WTC11 (cell line): ENCODE measurements around the gene UNKL. TPM values are rescaled to one million over a fixed set of nuclear protein-coding genes. Genes with fewer than 3 reads are reported as not detected.

Experiments
- ATAC-seq: fragments of 200-7000 bp; cut with Tn5 transposase; 2 replicates; pipeline ENCODE4 v1.10.0; 2021; ENCODE audit warnings: mild to moderate bottlenecking, moderate library complexity
- CTCF ChIA-PET: fragments of 300-600 bp; sonication (Branson Sonifier 250); formaldehyde crosslinking; loops from one replicate; lab custom pipeline; 2021; ENCODE audit warnings: antibody characterized with exemption; lab: Charles Lee
- POLR2A ChIA-PET: fragments of 350-600 bp; sonication (Branson Sonifier 250); formaldehyde crosslinking; loops from one replicate; lab custom pipeline; 2021; ENCODE audit warnings: antibody characterized with exemption; lab: Charles Lee
- DNase-seq: peaks from one replicate; pipeline ENCODE4 v3.0.0; 2021; ENCODE audit warnings: low spot score
- H3K27ac Mint-ChIP-seq: 2 replicates; pipeline ENCODE4 v1.8.0; 2021; ENCODE audit warnings: mixed read lengths
- H3K27me3 Mint-ChIP-seq: 2 replicates; pipeline ENCODE4 v1.8.0; 2021; ENCODE audit warnings: low read depth, mild to moderate bottlenecking, moderate library complexity, mixed read lengths
- H3K36me3 Mint-ChIP-seq: 2 replicates; pipeline ENCODE4 v1.8.0; 2021; ENCODE audit warnings: mixed read lengths
- H3K4me1 Mint-ChIP-seq: 2 replicates; pipeline ENCODE4 v1.8.0; 2022; ENCODE audit warnings: mixed read lengths
- H3K4me3 Mint-ChIP-seq: 2 replicates; pipeline ENCODE4 v1.8.0; 2021; ENCODE audit warnings: mild to moderate bottlenecking, moderate library complexity, mixed read lengths
- H3K9me3 Mint-ChIP-seq: 2 replicates; pipeline ENCODE4 v1.8.0; 2021; ENCODE audit warnings: mixed read lengths
- ATF1 ChIP-seq: sonication (generic); formaldehyde crosslinking; IDR thresholded peaks from 2 replicates; pipeline ENCODE4 v1.8.1; 2023; ENCODE audit warnings: mild to moderate bottlenecking, moderate library complexity, missing genetic modification reagents
- ESRRA ChIP-seq: sonication (generic); formaldehyde crosslinking; IDR thresholded peaks from 2 replicates; pipeline ENCODE4 v1.8.1; 2022; ENCODE audit warnings: mild to moderate bottlenecking, missing genetic modification reagents, borderline replicate concordance
- FOXK1 ChIP-seq: sonication (generic); formaldehyde crosslinking; IDR thresholded peaks from 2 replicates; pipeline ENCODE4 v1.8.0; 2022; ENCODE audit warnings: mild to moderate bottlenecking, moderate library complexity, missing genetic modification reagents
- GABPB1 ChIP-seq: sonication (generic); formaldehyde crosslinking; IDR thresholded peaks from 2 replicates; pipeline ENCODE4 v1.8.1; 2023; ENCODE audit warnings: mild to moderate bottlenecking, missing genetic modification reagents
- GRHL2 ChIP-seq: fragments of 250-450 bp; sonication (Bioruptor Pico); IDR thresholded peaks from 2 replicates; pipeline ENCODE4 v1.8.0; 2022; ENCODE audit warnings: mild to moderate bottlenecking, moderate library complexity; ENCODE audit not compliant: insufficient replicate concordance, severe bottlenecking
- MYBL2 ChIP-seq: sonication (generic); formaldehyde crosslinking; IDR thresholded peaks from 2 replicates; pipeline ENCODE4 v1.8.1; 2023; ENCODE audit warnings: mild to moderate bottlenecking, moderate library complexity, missing genetic modification reagents
- RELA ChIP-seq: sonication (generic); formaldehyde crosslinking; IDR thresholded peaks from 2 replicates; pipeline ENCODE4 v1.8.1; 2022; ENCODE audit warnings: missing genetic modification reagents, mild to moderate bottlenecking, borderline replicate concordance
- USF1 ChIP-seq: sonication (generic); formaldehyde crosslinking; IDR thresholded peaks from 2 replicates; pipeline ENCODE4 v1.8.0; 2022; ENCODE audit warnings: mild to moderate bottlenecking, missing genetic modification reagents
- ZBTB21 ChIP-seq: sonication (generic); formaldehyde crosslinking; IDR thresholded peaks from 2 replicates; pipeline ENCODE4 v1.8.1; 2023; ENCODE audit warnings: mild to moderate bottlenecking, missing genetic modification reagents, borderline replicate concordance
- ZNF423 ChIP-seq: fragments of 250-450 bp; sonication (Bioruptor Pico); IDR thresholded peaks from 2 replicates; pipeline ENCODE4 v2.1.2; 2022; ENCODE audit warnings: mild to moderate bottlenecking, moderate library complexity
- ZNF512 ChIP-seq: sonication (generic); formaldehyde crosslinking; IDR thresholded peaks from 2 replicates; pipeline ENCODE4 v1.8.1; 2022; ENCODE audit warnings: missing genetic modification reagents, borderline replicate concordance
- total RNA-seq: library from RNA; stranded (reverse); gene quantifications from 3 replicates; pipeline ENCODE4 v1.2.3, GENCODE V29; 2021
- TF ChIP-seq, protein P1 (sequence below): fragments of 200-600 bp; IDR thresholded peaks from 2 replicates; pipeline ENCODE4 v1.8.0; 2022; ENCODE audit warnings: antibody characterized with exemption
- TF ChIP-seq, protein P2 (sequence below): sonication (generic); formaldehyde crosslinking; conservative IDR thresholded peaks from 2 replicates; pipeline ENCODE4 v1.8.1; 2022; ENCODE audit warnings: mild to moderate bottlenecking, missing genetic modification reagents
- TF ChIP-seq, protein P3 (sequence below): fragments of 250-450 bp; sonication (Bioruptor Pico); IDR thresholded peaks from 2 replicates; pipeline ENCODE4 v1.9.0; 2021; ENCODE audit warnings: mild to moderate bottlenecking
- TF ChIP-seq, protein P4 (sequence below): fragments of 250-450 bp; sonication (Bioruptor Pico); IDR thresholded peaks from 2 replicates; pipeline ENCODE4 v2.1.2; 2022; ENCODE audit warnings: mild to moderate bottlenecking, moderate library complexity

The UNKL gene
- total RNA-seq, 1 experiment from 2014 or later: 53.3 TPM

DNA sequence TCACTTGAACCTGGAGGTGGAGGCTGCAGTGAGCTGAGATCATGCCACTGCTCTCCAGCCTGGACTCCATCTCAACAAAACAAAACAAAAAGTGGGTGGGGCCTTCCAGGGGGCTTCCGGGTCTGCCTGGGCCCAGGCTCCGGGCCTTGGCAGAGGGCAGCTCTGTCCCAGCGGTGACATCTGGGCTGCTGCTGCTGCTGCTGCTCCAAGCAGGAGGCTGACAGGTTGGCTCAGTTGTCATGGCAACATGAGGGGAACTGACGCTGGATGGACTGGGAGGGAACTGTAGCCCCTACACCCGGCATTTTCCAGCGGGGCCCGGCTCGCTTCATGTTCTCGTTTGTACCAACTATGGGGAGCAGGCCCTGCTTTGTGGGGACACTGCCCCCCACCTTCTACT, 77.0 kb downstream of the UNKL start:
- Mint-ChIP-seq H3K27ac (no peak overlapping the region), H3K9me3 (no peaks in the 10 kb centered on the region), H3K4me1 (peaks cover 5% of the 10 kb centered on the region; the same call in 1 of the 2 replicates), H3K27me3 (peaks cover 32% of the 10 kb centered on the region), H3K4me3 (no peak overlapping the region), H3K36me3 (no peaks in the 10 kb centered on the region)
- ChIA-PET POLR2A (no interaction called here), CTCF (interaction anchor here (0.7 to 4.3 kb wide), 10 partner anchors 8 to 84 kb away, joined by 3 to 19 read pairs (median 5); partner anchors contain the start of gene UQCC4)
- TF ChIP-seq ZNF423 (no peak), ATF1 (CRISPR knock-in tag) (no peak)
- DNase-seq (no peak), ATAC-seq (no peak)

GRCh38 chr16:1336619-1337018, 77.9 kb downstream of the UNKL start:
- no peak for DNase-seq
- ChIA-PET POLR2A (no interaction called here), CTCF (interaction anchor here (1.3 to 4.3 kb wide), 2 partner anchors 9 to 28 kb away, joined by 5 to 19 read pairs; no protein-coding TSS in a partner anchor)
- Mint-ChIP-seq H3K27me3 (peaks cover 35% of the 10 kb centered on the region), H3K4me3 (no peak overlapping the region), H3K36me3 (no peaks in the 10 kb centered on the region), H3K4me1 (peaks cover 9% of the 10 kb centered on the region), H3K27ac (no peak overlapping the region), H3K9me3 (no peaks in the 10 kb centered on the region)
- ATAC-seq: no peak
- TF ChIP-seq ZNF512 (no peak), USF1 (CRISPR knock-in tag) (no peak), ZBTB21 (CRISPR knock-in tag) (no peak)
- TF ChIP-seq, protein P1, sequence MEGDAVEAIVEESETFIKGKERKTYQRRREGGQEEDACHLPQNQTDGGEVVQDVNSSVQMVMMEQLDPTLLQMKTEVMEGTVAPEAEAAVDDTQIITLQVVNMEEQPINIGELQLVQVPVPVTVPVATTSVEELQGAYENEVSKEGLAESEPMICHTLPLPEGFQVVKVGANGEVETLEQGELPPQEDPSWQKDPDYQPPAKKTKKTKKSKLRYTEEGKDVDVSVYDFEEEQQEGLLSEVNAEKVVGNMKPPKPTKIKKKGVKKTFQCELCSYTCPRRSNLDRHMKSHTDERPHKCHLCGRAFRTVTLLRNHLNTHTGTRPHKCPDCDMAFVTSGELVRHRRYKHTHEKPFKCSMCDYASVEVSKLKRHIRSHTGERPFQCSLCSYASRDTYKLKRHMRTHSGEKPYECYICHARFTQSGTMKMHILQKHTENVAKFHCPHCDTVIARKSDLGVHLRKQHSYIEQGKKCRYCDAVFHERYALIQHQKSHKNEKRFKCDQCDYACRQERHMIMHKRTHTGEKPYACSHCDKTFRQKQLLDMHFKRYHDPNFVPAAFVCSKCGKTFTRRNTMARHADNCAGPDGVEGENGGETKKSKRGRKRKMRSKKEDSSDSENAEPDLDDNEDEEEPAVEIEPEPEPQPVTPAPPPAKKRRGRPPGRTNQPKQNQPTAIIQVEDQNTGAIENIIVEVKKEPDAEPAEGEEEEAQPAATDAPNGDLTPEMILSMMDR: no peak

GRCh38 chr16:1335996-1336395, 78.5 kb downstream of the UNKL start:
- DNase-seq: peak; percentile 61
- peaks cover 35% of the 10 kb centered on the region for H3K27me3 Mint-ChIP-seq
- no peaks in the 10 kb centered on the region for H3K36me3 Mint-ChIP-seq
- H3K4me3 Mint-ChIP-seq: no peak overlapping the region
- no peak for ATAC-seq
- CTCF ChIA-PET: interaction anchor here (1.1 to 4.3 kb wide), 3 partner anchors 10 to 35 kb away, joined by 3 to 19 read pairs (median 5); no protein-coding TSS in a partner anchor
- peaks cover 14% of the 10 kb centered on the region for H3K4me1 Mint-ChIP-seq
- no peak overlapping the region for H3K27ac Mint-ChIP-seq
- H3K9me3 Mint-ChIP-seq: no peaks in the 10 kb centered on the region
- POLR2A ChIA-PET: no interaction called here
- no peak for TF ChIP-seq ESRRA (CRISPR knock-in tag)
- TF ChIP-seq, protein P2, sequence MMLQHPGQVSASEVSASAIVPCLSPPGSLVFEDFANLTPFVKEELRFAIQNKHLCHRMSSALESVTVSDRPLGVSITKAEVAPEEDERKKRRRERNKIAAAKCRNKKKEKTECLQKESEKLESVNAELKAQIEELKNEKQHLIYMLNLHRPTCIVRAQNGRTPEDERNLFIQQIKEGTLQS: no peak
- TF ChIP-seq GABPB1 (CRISPR knock-in tag): no peak
- TF ChIP-seq, protein P3, sequence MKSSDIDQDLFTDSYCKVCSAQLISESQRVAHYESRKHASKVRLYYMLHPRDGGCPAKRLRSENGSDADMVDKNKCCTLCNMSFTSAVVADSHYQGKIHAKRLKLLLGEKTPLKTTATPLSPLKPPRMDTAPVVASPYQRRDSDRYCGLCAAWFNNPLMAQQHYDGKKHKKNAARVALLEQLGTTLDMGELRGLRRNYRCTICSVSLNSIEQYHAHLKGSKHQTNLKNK (CRISPR knock-in tag): no peak
- TF ChIP-seq, protein P4, sequence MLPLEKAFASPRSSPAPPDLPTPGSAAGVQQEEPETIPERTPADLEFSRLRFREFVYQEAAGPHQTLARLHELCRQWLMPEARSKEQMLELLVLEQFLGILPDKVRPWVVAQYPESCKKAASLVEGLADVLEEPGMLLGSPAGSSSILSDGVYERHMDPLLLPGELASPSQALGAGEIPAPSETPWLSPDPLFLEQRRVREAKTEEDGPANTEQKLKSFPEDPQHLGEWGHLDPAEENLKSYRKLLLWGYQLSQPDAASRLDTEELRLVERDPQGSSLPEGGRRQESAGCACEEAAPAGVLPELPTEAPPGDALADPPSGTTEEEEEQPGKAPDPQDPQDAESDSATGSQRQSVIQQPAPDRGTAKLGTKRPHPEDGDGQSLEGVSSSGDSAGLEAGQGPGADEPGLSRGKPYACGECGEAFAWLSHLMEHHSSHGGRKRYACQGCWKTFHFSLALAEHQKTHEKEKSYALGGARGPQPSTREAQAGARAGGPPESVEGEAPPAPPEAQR: no peak
- TF ChIP-seq MYBL2 (CRISPR knock-in tag): no peak
- no peak for TF ChIP-seq FOXK1
- TF ChIP-seq RELA (CRISPR knock-in tag): no peak
- no peak for TF ChIP-seq GRHL2 (CRISPR knock-in tag)
- TF ChIP-seq ATF1 (CRISPR knock-in tag): no peak
